Thoracic aorta (tissue), 2 donors: Measurements from ENCODE around the gene ST6GALNAC3. TPM values are rescaled to one million over a fixed set of nuclear protein-coding genes. Genes with fewer than 3 reads are reported as not detected.

Experiments
- ATAC-seq: fragments of 150-250 bp; one replicate; pipeline ENCODE4 v1.8.0; 2017; ENCODE audit warnings: low read depth; ENCODE audit not compliant: insufficient number of reproducible peaks, low FRiP score
- DNase-seq: peaks from one replicate; pipeline ENCODE4 v3.0.0-alpha.2; 2020; ENCODE audit warnings: low spot score
- H3K27ac ChIP-seq, 2 donors: fragments of 200-600 bp; sonication (generic); 1 replicate in 1 of 2; 2 replicates in 1 of 2; pipeline ENCODE4 v1.5.1; 2016; ENCODE audit warnings: mild to moderate bottlenecking in 2 of 2, moderate library complexity in 2 of 2
- H3K27me3 ChIP-seq: fragments of 200-600 bp; sonication (generic); replicated peaks from 2 replicates; pipeline ENCODE4 v1.6.0; 2016; ENCODE audit warnings: mild to moderate bottlenecking; ENCODE audit not compliant: insufficient read depth
- H3K36me3 ChIP-seq: fragments of 200-600 bp; sonication (generic); one replicate; pipeline ENCODE4 v1.5.1; 2016
- H3K4me1 ChIP-seq, 2 donors: fragments of 200-600 bp; sonication (generic); 1 replicate in 1 of 2; 2 replicates in 1 of 2; pipeline versions ENCODE4 v1.5.1 to v1.6.0; 2016; ENCODE audit warnings: low read depth in 2 of 2, mild to moderate bottlenecking in 1 of 2; ENCODE audit not compliant: control insufficient read depth in 1 of 2
- H3K4me3 ChIP-seq: fragments of 200-600 bp; sonication (generic); 2 replicates; pipeline ENCODE4 v1.5.1; 2016; ENCODE audit warnings: mild to moderate bottlenecking
- H3K9me3 ChIP-seq: fragments of 200-600 bp; sonication (generic); 2 replicates; pipeline ENCODE4 v1.5.1; 2016
- CTCF ChIP-seq: fragments of 200-600 bp; sonication (generic); IDR thresholded peaks from one replicate; pipeline ENCODE4 v1.5.1; 2019; ENCODE audit warnings: antibody characterized with exemption
- total RNA-seq, 2 donors: library from RNA; depleted of rRNA; stranded (reverse); fragments of >200 nt; gene quantifications; one replicate each; pipeline versions ENCODE4 v1.1.0 to v1.2.3, GENCODE V29; 2016

Gene ST6GALNAC3
- total RNA-seq, 2 donors from 2014 or later: 1.4 to 9.5 TPM

DNA sequence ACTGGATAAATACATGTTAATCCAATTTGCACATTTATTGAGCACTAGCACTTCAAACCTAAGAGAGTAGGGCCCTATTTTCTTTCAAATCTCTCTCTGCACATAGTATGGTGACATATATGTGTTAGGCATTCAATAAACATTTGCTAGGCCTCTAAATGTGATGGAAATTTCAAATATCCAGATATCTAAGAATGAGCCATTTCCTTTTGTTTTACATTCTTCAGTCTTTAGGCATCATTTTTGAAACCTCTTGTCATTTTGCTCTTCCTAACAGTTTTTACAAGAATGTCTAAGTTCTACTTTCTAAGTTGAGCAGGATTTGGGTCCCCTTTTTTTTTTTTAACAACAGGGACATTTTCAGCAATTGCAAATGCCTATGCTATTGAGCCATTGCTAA is 397.0 kb downstream of the ST6GALNAC3 start:
- H3K9me3 ChIP-seq: no peaks in the 10 kb centered on the region

GRCh38 chr1:76473591-76473990 is 399.0 kb downstream of the ST6GALNAC3 start:
- H3K27ac ChIP-seq: no peak overlapping the region

More for the DNA sequence above, 397.0 kb downstream of the ST6GALNAC3 start:
- DNase-seq (no peak), ATAC-seq (no peak)
- TF ChIP-seq CTCF: no peak
- H3K36me3 ChIP-seq: no peaks in the 10 kb centered on the region
- H3K4me1 ChIP-seq: peaks cover 0 to 8% of the 10 kb centered on the region in 2 donors
- H3K4me3 ChIP-seq: no peak overlapping the region
- H3K27me3 ChIP-seq: no peaks in the 10 kb centered on the region
- H3K27ac ChIP-seq: no peak overlapping the region

DNA sequence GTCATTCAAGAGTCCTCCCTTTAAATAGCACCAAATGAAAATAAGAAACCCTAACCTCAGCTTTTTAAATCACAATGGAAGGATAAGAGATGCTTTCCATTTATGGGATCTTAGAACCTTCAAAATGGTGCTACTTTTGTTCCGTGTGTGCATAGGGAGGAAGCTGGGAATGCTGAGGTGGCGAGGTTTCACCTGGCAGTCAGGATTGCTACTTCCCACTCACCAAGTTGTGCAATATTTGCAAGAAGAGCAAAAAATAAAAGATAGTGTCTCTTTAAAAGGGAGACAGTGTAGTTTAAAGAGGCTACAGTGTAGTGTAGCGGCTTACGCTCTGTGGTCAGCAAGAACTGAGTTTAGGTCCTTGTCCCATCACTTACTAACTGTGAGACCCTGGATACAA is 400.4 kb downstream of the ST6GALNAC3 start:
- no peaks in the 10 kb centered on the region for H3K9me3 ChIP-seq
- peaks cover 0 to 8% of the 10 kb centered on the region in 2 donors for H3K4me1 ChIP-seq
- no peak overlapping the region for H3K4me3 ChIP-seq
- no peaks in the 10 kb centered on the region for H3K36me3 ChIP-seq
- no peaks in the 10 kb centered on the region for H3K27me3 ChIP-seq
- DNase-seq: no peak
- H3K27ac ChIP-seq: no peak overlapping the region
- TF ChIP-seq CTCF: no peak
- ATAC-seq: no peak

More at GRCh38 chr1:76473591-76473990, 399.0 kb downstream of the ST6GALNAC3 start:
- TF ChIP-seq CTCF: no peak
- no peaks in the 10 kb centered on the region for H3K36me3 ChIP-seq
- DNase-seq (no peak), ATAC-seq (no peak)
- H3K9me3 ChIP-seq: no peaks in the 10 kb centered on the region
- H3K4me1 ChIP-seq: peaks cover 0 to 8% of the 10 kb centered on the region in 2 donors
- no peaks in the 10 kb centered on the region for H3K27me3 ChIP-seq
- no peak overlapping the region for H3K4me3 ChIP-seq

DNA sequence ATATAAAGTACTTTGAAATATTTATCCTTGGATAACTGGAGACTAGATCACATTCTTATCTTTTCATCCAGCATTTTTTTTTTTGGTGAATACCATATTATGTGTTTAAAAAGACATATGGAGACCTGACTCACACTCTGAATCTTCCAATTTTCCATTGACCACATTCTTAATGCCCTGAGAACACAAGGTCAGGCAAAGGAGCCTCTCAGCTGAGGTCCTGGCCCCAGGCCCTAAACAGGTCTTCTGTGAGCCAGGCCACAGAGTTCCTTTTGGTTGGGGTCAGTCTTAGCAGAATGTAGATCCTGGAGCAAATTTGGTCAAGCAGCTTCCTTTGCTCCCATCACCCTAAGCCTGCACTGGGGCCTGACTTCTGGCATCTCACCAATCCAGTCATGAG is 402.6 kb downstream of the ST6GALNAC3 start:
- DNase-seq (no peak), ATAC-seq (no peak)

GRCh38 chr1:76480827-76481226 is 406.3 kb downstream of the ST6GALNAC3 start:
- no peaks in the 10 kb centered on the region for H3K27me3 ChIP-seq
- no peak for DNase-seq
- no peak for TF ChIP-seq CTCF
- H3K27ac ChIP-seq: no peak overlapping the region
- H3K36me3 ChIP-seq: no peaks in the 10 kb centered on the region
- no peak for ATAC-seq
- H3K9me3 ChIP-seq: no peaks in the 10 kb centered on the region
- no peaks in the 10 kb centered on the region for H3K4me1 ChIP-seq
- no peak overlapping the region for H3K4me3 ChIP-seq

More for the DNA sequence above, 402.6 kb downstream of the ST6GALNAC3 start:
- Histone ChIP-seq H3K9me3 (no peaks in the 10 kb centered on the region), H3K4me3 (no peak overlapping the region), H3K27ac (no peak overlapping the region), H3K36me3 (no peaks in the 10 kb centered on the region), H3K4me1 (peaks cover 0 to 8% of the 10 kb centered on the region in 2 donors), H3K27me3 (no peaks in the 10 kb centered on the region)
- no peak for TF ChIP-seq CTCF
